ENCODE results near the gene PCDHGA1. TPM values are rescaled to one million over a fixed set of nuclear protein-coding genes. Genes with fewer than 3 reads are reported as not detected.
A peak's percentile ranks its signal among the peaks of the same experiment; 100 is the strongest.

Gene PCDHGA1
- total and polyA plus RNA-seq, 2 experiments from 2014 or later: 1.2 to 1.7 TPM

- Histone ChIP-seq H3K4me3 (no peak overlapping the region), H3K27ac (no peak overlapping the region)
These were observed 181.5 kb downstream of the PCDHGA1 start for GRCh38 chr5:141511771-141512325.

GRCh38 chr5:141512390-141512910 lies 182.1 kb downstream of the PCDHGA1 start:
- peak; percentile 71 to 85 for DNase-seq (ENCODE audit: low read depth in 1 of 2, low spot score in 1 of 2)
- peak overlapping the region; percentile 47 for H3K4me3 ChIP-seq
- H3K27me3 ChIP-seq: no peaks in the 10 kb centered on the region
- peaks cover 20% of the 10 kb centered on the region for H3K4me1 ChIP-seq (ENCODE audit: low read depth)
- peak; percentile 84 for TF ChIP-seq CTCF (IDR thresholded peaks at IDR 0.05; ENCODE audit: low read depth, low read length)
- H3K9me3 ChIP-seq (ENCODE audit: low read depth): no peaks in the 10 kb centered on the region
- no peaks in the 10 kb centered on the region for H3K36me3 ChIP-seq
- H3K27ac ChIP-seq: no peak overlapping the region

More at GRCh38 chr5:141511771-141512325, 181.5 kb downstream of the PCDHGA1 start:
- Histone ChIP-seq H3K4me1 (ENCODE audit: low read depth) (peaks cover 20% of the 10 kb centered on the region), H3K36me3 (no peaks in the 10 kb centered on the region), H3K27me3 (no peaks in the 10 kb centered on the region), H3K9me3 (ENCODE audit: low read depth) (no peaks in the 10 kb centered on the region)
- no peak for DNase-seq (ENCODE audit: low read depth in 1 of 2, low spot score in 1 of 2)
- no peak for TF ChIP-seq CTCF (IDR thresholded peaks at IDR 0.05; ENCODE audit: low read depth, low read length)

GRCh38 chr5:141512911-141513626 lies 182.8 kb downstream of the PCDHGA1 start:
- peak overlapping the region; percentile 76 for H3K27ac ChIP-seq

GRCh38 chr5:141513627-141514329 lies 183.5 kb downstream of the PCDHGA1 start:
- peak overlapping the region; percentile 47 for H3K4me3 ChIP-seq
- H3K4me1 ChIP-seq (ENCODE audit: low read depth): peaks cover 9% of the 10 kb centered on the region
- TF ChIP-seq CTCF (IDR thresholded peaks at IDR 0.05; ENCODE audit: low read depth, low read length): no peak
- H3K36me3 ChIP-seq: no peaks in the 10 kb centered on the region
- H3K27ac ChIP-seq: peak overlapping the region; percentile 76
- no peaks in the 10 kb centered on the region for H3K9me3 ChIP-seq (ENCODE audit: low read depth)
- peak; percentile 74 to 90 for DNase-seq (ENCODE audit: low read depth in 1 of 2, low spot score in 1 of 2)
- no peaks in the 10 kb centered on the region for H3K27me3 ChIP-seq

More at GRCh38 chr5:141512911-141513626, 182.8 kb downstream of the PCDHGA1 start:
- TF ChIP-seq CTCF (IDR thresholded peaks at IDR 0.05; ENCODE audit: low read depth, low read length): no peak
- DNase-seq (ENCODE audit: low read depth in 1 of 2, low spot score in 1 of 2): peak; percentile 54 to 62
- H3K4me1 ChIP-seq (ENCODE audit: low read depth): peaks cover 15% of the 10 kb centered on the region
- H3K9me3 ChIP-seq (ENCODE audit: low read depth): no peaks in the 10 kb centered on the region
- H3K36me3 ChIP-seq: no peaks in the 10 kb centered on the region
- H3K4me3 ChIP-seq: peak overlapping the region; percentile 47
- H3K27me3 ChIP-seq: no peaks in the 10 kb centered on the region

- H3K4me3 ChIP-seq: no peak overlapping the region
- TF ChIP-seq CTCF (IDR thresholded peaks at IDR 0.05; ENCODE audit: low read depth, low read length): no peak
- no peaks in the 10 kb centered on the region for H3K27me3 ChIP-seq
- peaks cover 3% of the 10 kb centered on the region for H3K4me1 ChIP-seq (ENCODE audit: low read depth)
- H3K27ac ChIP-seq: peak overlapping the region; percentile 76
- peak in 1 of 2 donors; percentile 60 for DNase-seq (ENCODE audit: low read depth in 1 of 2, low spot score in 1 of 2)
- H3K9me3 ChIP-seq (ENCODE audit: low read depth): no peaks in the 10 kb centered on the region
- no peaks in the 10 kb centered on the region for H3K36me3 ChIP-seq
These were observed 184.2 kb downstream of the PCDHGA1 start for GRCh38 chr5:141514330-141515133.

Measured in cardiac muscle cell (in vitro differentiated cells and primary cell).